Adrenal gland (tissue), 5 donors: ENCODE data around the gene GPT2.

Experiments
- CTCF ChIP-seq, 6 experiments: fragments of 450-650 bp in 4 of 6; fragments of 200-600 bp in 2 of 6; sonication (generic) in 1 of 6; IDR thresholded peaks; 1 replicate in 5 of 6; 2 replicates in 1 of 6; pipeline versions ENCODE4 v1.5.1 to v1.8.0; 2016 to 2021; ENCODE audit warnings: antibody characterized with exemption in 6 of 6, mild to moderate bottlenecking in 2 of 6, moderate library complexity in 1 of 6
- POLR2A ChIP-seq, 2 donors: fragments of 450-650 bp; IDR thresholded peaks; one replicate each; pipeline ENCODE4 v1.6.1; 2017; ENCODE audit warnings: antibody characterized with exemption in 2 of 2, mild to moderate bottlenecking in 2 of 2, moderate library complexity in 1 of 2
- donor health status: DM: no; HTN: no; CAD: no.

- TF ChIP-seq CTCF (IDR thresholded peaks at IDR 0.05) = no peak
- TF ChIP-seq POLR2A (IDR thresholded peaks at IDR 0.05) = no peak
Observed at GRCh38 chr16:46950009-46950408, 65.8 kb downstream of the GPT2 start.
